Sigmoid colon (tissue), 7 donors: ENCODE data around the gene TSC22D4. TPM values are rescaled to one million over a fixed set of nuclear protein-coding genes. Genes with fewer than 3 reads are reported as not detected.
A peak's percentile ranks its signal among the peaks of the same experiment; 100 is the strongest.
"Not testable (repeated sequence)": the region's sequence is repeated elsewhere in the genome, so short reads cannot be mapped to it uniquely, and the experiment has no call there.

Experiments
- DNase-seq: peaks from one replicate; pipeline ENCODE4 v3.0.0-alpha.2; 2019
- H3K27ac ChIP-seq, 4 donors: fragments of 200-600 bp; sonication (generic); one replicate each; pipeline ENCODE4 v1.5.1; 2016 to 2019; ENCODE audit warnings: mild to moderate bottlenecking in 1 of 4
- H3K27me3 ChIP-seq, 3 donors: fragments of 200-600 bp; sonication (generic); one replicate each; pipeline ENCODE4 v1.5.1; 2019; ENCODE audit warnings: mild to moderate bottlenecking in 1 of 3
- H3K36me3 ChIP-seq, 4 donors: fragments of 200-600 bp; sonication (generic); one replicate each; pipeline ENCODE4 v1.5.1; 2016 to 2019
- H3K4me1 ChIP-seq, 4 donors: fragments of 200-600 bp; sonication (generic); one replicate each; pipeline ENCODE4 v1.5.1; 2017 to 2019
- H3K4me3 ChIP-seq, 4 donors: fragments of 200-600 bp; sonication (generic); one replicate each; pipeline ENCODE4 v1.5.1; 2017 to 2019; ENCODE audit warnings: mild to moderate bottlenecking in 2 of 4, moderate library complexity in 1 of 4
- H3K9me3 ChIP-seq, 4 donors: fragments of 200-600 bp in 3 of 4; sonication (generic) in 3 of 4; one replicate each; pipeline versions ENCODE4 v1.5.1 to v1.6.1; 2013 to 2019
- CTCF ChIP-seq, 4 experiments: fragments of 450-650 bp in 3 of 4; fragments of 200-600 bp in 1 of 4; IDR thresholded peaks; one replicate each; pipeline ENCODE4 v1.5.1; 2016 to 2019; ENCODE audit warnings: antibody characterized with exemption in 4 of 4, mild to moderate bottlenecking in 3 of 4, moderate library complexity in 2 of 4
- EP300 ChIP-seq, 4 donors: sonication (generic); formaldehyde crosslinking; IDR thresholded peaks; one replicate each; pipeline ENCODE4 v1.6.1; 2017; ENCODE audit warnings: antibody characterized with exemption in 4 of 4
- POLR2A ChIP-seq, 2 donors: fragments of 450-650 bp; IDR thresholded peaks; one replicate each; pipeline ENCODE4 v1.6.1; 2016; ENCODE audit warnings: antibody characterized with exemption in 2 of 2, mild to moderate bottlenecking in 2 of 2, moderate library complexity in 2 of 2
- POLR2AphosphoS5 ChIP-seq, 4 donors: sonication (generic); formaldehyde crosslinking; IDR thresholded peaks; one replicate each; pipeline ENCODE4 v1.6.1; 2017; ENCODE audit warnings: antibody characterized with exemption in 4 of 4
- WGBS, 2 donors: extraction: QIAGEN DNeasy Blood & Tissue Kit; methylation state at CpG; one replicate each; pipeline ENCODE4 v1.1.7; 2013; 5-methylcytosine and 5-hydroxymethylcytosine counted together
- intact Hi-C: fragments of 100-400 bp; cut with DNase I; formaldehyde crosslinking; loops from one replicate; pipeline ENCODE4 v1.15.1; 2023
- polyA plus RNA-seq, 3 donors: library from polyadenylated mRNA; stranded (reverse); fragments of 200-250 nt; gene quantifications; one replicate each; pipeline ENCODE4 v1.2.3, GENCODE V29; 2013
- total RNA-seq, 4 donors: library from RNA; depleted of rRNA; stranded (reverse); fragments of >200 nt; gene quantifications; one replicate each; pipeline ENCODE4 v1.1.0, GENCODE V29; 2016
- donor health status: healthy with polysubstance abuse.
- donor health status: Bipolar disorder and iron deficiency.
- donor health status: healthy.

TSC22D4 gene
- total and polyA plus RNA-seq, 7 donors = 24.4 to 53.5 (median 31.6) TPM

- H3K4me3 ChIP-seq = no peak overlapping the region
- no peaks in the 10 kb centered on the region for H3K36me3 ChIP-seq
- H3K27me3 ChIP-seq = no peaks in the 10 kb centered on the region
- H3K27ac ChIP-seq = peak overlapping the region in 1 of 4 donors; percentile 43
- intact Hi-C loops = no loop called here
- H3K9me3 ChIP-seq = no peaks in the 10 kb centered on the region
- no peak for TF ChIP-seq EP300 (IDR thresholded peaks at IDR 0.05)
- TF ChIP-seq CTCF (IDR thresholded peaks at IDR 0.05) = no peak
- no peak for TF ChIP-seq POLR2AphosphoS5 (IDR thresholded peaks at IDR 0.05)
- TF ChIP-seq POLR2A (IDR thresholded peaks at IDR 0.05) = no peak
- no peak for DNase-seq
- no peaks in the 10 kb centered on the region for H3K4me1 ChIP-seq
- WGBS, 2 donors = 92 to 93% methylated on average over 9 of the region's 9 CpGs
These were observed 35.7 kb downstream of the TSC22D4 start for GRCh38 chr7:100443096-100443840.

GRCh38 chr7:100441641-100442535 is 37.1 kb downstream of the TSC22D4 start:
- no peak for TF ChIP-seq POLR2A (IDR thresholded peaks at IDR 0.05)
- TF ChIP-seq POLR2AphosphoS5 (IDR thresholded peaks at IDR 0.05) = no peak
- TF ChIP-seq CTCF (IDR thresholded peaks at IDR 0.05) = no peak
- TF ChIP-seq EP300 (IDR thresholded peaks at IDR 0.05) = no peak
- intact Hi-C loops = no loop called here
- Histone ChIP-seq H3K4me3 (no peak overlapping the region), H3K36me3 (no peaks in the 10 kb centered on the region), H3K4me1 (peaks cover 0 to under 1% (median 0%) of the 10 kb centered on the region in 4 donors), H3K9me3 (no peaks in the 10 kb centered on the region), H3K27me3 (no peaks in the 10 kb centered on the region), H3K27ac (no peak overlapping the region)
- DNase-seq = peak; percentile 62
- 93% methylated on average over 11 of the region's 11 CpGs for WGBS, 2 donors

GRCh38 chr7:100439244-100439643 is 39.8 kb downstream of the TSC22D4 start:
- H3K27ac ChIP-seq, H3K27me3 ChIP-seq, H3K36me3 ChIP-seq, intact Hi-C loops, H3K9me3 ChIP-seq, H3K4me3 ChIP-seq: not testable (repeated sequence)
- peak; percentile 46 for DNase-seq
- 90 to 93% methylated on average over 7 of the region's 7 CpGs for WGBS, 2 donors
- H3K4me1 ChIP-seq = peaks cover 0 to 19% (median 13%) of the 10 kb centered on the region in 4 donors

GRCh38 chr7:100438731-100439130 is 40.3 kb downstream of the TSC22D4 start:
- H3K4me1 ChIP-seq = peaks cover 0 to 20% (median 13%) of the 10 kb centered on the region in 4 donors
- H3K27ac ChIP-seq, intact Hi-C loops, H3K9me3 ChIP-seq, H3K4me3 ChIP-seq, DNase-seq, H3K27me3 ChIP-seq: not testable (repeated sequence)
- peaks cover 3 to 10% (median 6%) of the 10 kb centered on the region in 4 donors for H3K36me3 ChIP-seq
- WGBS, 2 donors = 92 to 94% methylated on average over 8 of the region's 8 CpGs

- Histone ChIP-seq H3K36me3 (peaks cover 8 to 16% (median 11%) of the 10 kb centered on the region in 4 donors), H3K4me3 (no peak overlapping the region), H3K27me3 (no peaks in the 10 kb centered on the region), H3K4me1 (peaks cover 0 to 20% (median 13%) of the 10 kb centered on the region in 4 donors), H3K9me3 (no peaks in the 10 kb centered on the region), H3K27ac (no peak overlapping the region)
- 53 to 66% methylated on average over 2 of the region's 2 CpGs for WGBS, 2 donors
- no peak for TF ChIP-seq CTCF (IDR thresholded peaks at IDR 0.05)
- TF ChIP-seq POLR2AphosphoS5 (IDR thresholded peaks at IDR 0.05) = no peak
- no peak for TF ChIP-seq POLR2A (IDR thresholded peaks at IDR 0.05)
- no peak for TF ChIP-seq EP300 (IDR thresholded peaks at IDR 0.05)
- intact Hi-C loops = no loop called here
- no peak for DNase-seq
These were observed 40.8 kb downstream of the TSC22D4 start for GRCh38 chr7:100438172-100438571.
